HepG2 (cell line): ENCODE data around the gene GPR68. TPM values are rescaled to one million over a fixed set of nuclear protein-coding genes. Genes with fewer than 3 reads are reported as not detected.

Experiments used
- ATAC-seq: fragments of 200-7000 bp; cut with Tn5 transposase; 3 replicates; pipeline ENCODE4 v1.9.1; 2020; ENCODE audit warnings: mild to moderate bottlenecking, moderate library complexity
- BruUV-seq: library from RNA; stranded (reverse); fragments of 400-500 nt; replicated peaks from 2 replicates; lab custom pipeline; 2021; lab: Mats Ljungman, UMichigan
- CTCF ChIA-PET: fragments of 300-600 bp; formaldehyde crosslinking; extraction: SDS; loops from one replicate; lab custom pipeline; 2021; ENCODE audit warnings: low total read pairs, inconsistent platforms, low intra/inter-chr PET ratio; lab: Yijun Ruan, JAX
- POLR2A ChIA-PET: fragments of 350-600 bp; sonication (Branson Sonifier 250); formaldehyde crosslinking; loops from one replicate; lab custom pipeline; 2020; ENCODE audit warnings: antibody characterized with exemption, inconsistent platforms; lab: Yijun Ruan, JAX
- DNase-seq: peaks from one replicate; pipeline ENCODE4 v3.0.0-alpha.2; 2015; ENCODE audit warnings: low spot score
- FAIRE-seq: peaks from 3 replicates; lab custom pipeline; 2011; peaks lifted over from hg19 to GRCh38; lab: Jason Lieb, UNC
- H2AFZ ChIP-seq: one replicate; pipeline ENCODE4 v1.6.1; 2011; ENCODE audit warnings: low read length, inconsistent platforms
- H3K27ac ChIP-seq: fragments of 300-600 bp; 3 replicates; pipeline ENCODE4 v1.8.0; 2011; ENCODE audit warnings: mixed run types, mild to moderate bottlenecking, mixed read lengths, low read length, inconsistent platforms; ENCODE audit not compliant: insufficient read depth; ENCODE audit errors: extremely low read length
- H3K27me3 ChIP-seq, 2 experiments: fragments of 200-600 bp in 1 of 2; 2 replicates in 1 of 2; 3 replicates in 1 of 2; pipeline versions ENCODE4 v1.6.0 to v1.8.0; 2011; ENCODE audit warnings: low read length in 2 of 2, mild to moderate bottlenecking in 2 of 2, moderate library complexity in 2 of 2, inconsistent platforms in 1 of 2; ENCODE audit not compliant: insufficient read depth in 2 of 2, control insufficient read depth in 1 of 2
- H3K36me3 ChIP-seq, 2 experiments: fragments of 200-600 bp in 1 of 2; replicated peaks in 1 of 2; 2 replicates in 1 of 2; 3 replicates in 1 of 2; pipeline versions ENCODE4 v1.5.1 to v1.8.0; 2011; ENCODE audit warnings: low read length in 2 of 2, inconsistent platforms in 1 of 2; ENCODE audit not compliant: insufficient read depth in 2 of 2, control insufficient read depth in 1 of 2
- H3K4me1 ChIP-seq: 2 replicates; pipeline ENCODE4 v1.5.1; 2012; ENCODE audit warnings: low read length, inconsistent platforms; ENCODE audit not compliant: insufficient read depth
- H3K4me2 ChIP-seq: 2 replicates; pipeline ENCODE4 v1.6.0; 2011; ENCODE audit warnings: low read depth, low read length, inconsistent platforms
- H3K4me3 ChIP-seq, 3 experiments: fragments of 200-600 bp in 1 of 3; sonication (generic), shearing (Covaris generic) in 1 of 3; replicated peaks in 1 of 3; 2 replicates each; pipeline ENCODE4 v1.5.1; 2011 to 2016; ENCODE audit warnings: low read length in 3 of 3, inconsistent platforms in 2 of 3, low read depth in 2 of 3, mild to moderate bottlenecking in 2 of 3, control low read depth in 1 of 3, mixed read lengths in 1 of 3; ENCODE audit not compliant: insufficient read depth in 1 of 3
- H3K79me2 ChIP-seq: one replicate; pipeline ENCODE4 v1.6.1; 2011; ENCODE audit warnings: low read length, inconsistent platforms; ENCODE audit not compliant: insufficient read depth
- H3K9ac ChIP-seq: 2 replicates; pipeline ENCODE4 v1.6.0; 2011; ENCODE audit warnings: mild to moderate bottlenecking, low read depth, low read length, inconsistent platforms; ENCODE audit not compliant: insufficient read depth
- H3K9me3 ChIP-seq: 2 replicates; pipeline ENCODE4 v1.5.1; 2012; ENCODE audit warnings: mild to moderate bottlenecking, low read length
- H4K20me1 ChIP-seq: 2 replicates; pipeline ENCODE4 v1.6.0; 2011; ENCODE audit warnings: inconsistent platforms, mild to moderate bottlenecking, low read length, moderate library complexity; ENCODE audit not compliant: insufficient read depth
- ARNTL ChIP-seq: sonication (generic); formaldehyde crosslinking; IDR thresholded peaks from 2 replicates; pipeline ENCODE4 v1.4.0; 2020; ENCODE audit warnings: mild to moderate bottlenecking, missing genetic modification reagents
- CEBPB ChIP-seq: IDR thresholded peaks from 2 replicates; pipeline ENCODE4 v1.6.1; 2011; ENCODE audit warnings: low read depth, low read length, improper control_type of control experiment, borderline replicate concordance
- HOXD1 ChIP-seq: sonication (generic); formaldehyde crosslinking; IDR thresholded peaks from 2 replicates; pipeline ENCODE4 v1.5.0; 2020; ENCODE audit warnings: missing genetic modification reagents
- NFE2L1 ChIP-seq: sonication (generic); formaldehyde crosslinking; IDR thresholded peaks from 2 replicates; pipeline ENCODE4 v1.4.0; 2020; ENCODE audit warnings: missing genetic modification reagents, mild to moderate bottlenecking, borderline replicate concordance
- PRPF4 ChIP-seq: fragments of 200-400 bp; formaldehyde crosslinking; IDR thresholded peaks from 2 replicates; pipeline ENCODE4 v1.6.1; 2016; ENCODE audit warnings: low read length, low read depth; ENCODE audit not compliant: poor library complexity, severe bottlenecking
- REPIN1 ChIP-seq: sonication (generic); formaldehyde crosslinking; IDR thresholded peaks from 2 replicates; pipeline ENCODE4 v1.8.0; 2022; ENCODE audit warnings: missing genetic modification reagents, low read depth, mild to moderate bottlenecking, borderline replicate concordance
- RFX5 ChIP-seq: IDR thresholded peaks from 2 replicates; pipeline ENCODE4 v1.6.1; 2011; ENCODE audit warnings: low read depth, low read length, improper control_type of control experiment
- SCMH1 ChIP-seq: sonication (generic); formaldehyde crosslinking; IDR thresholded peaks from 2 replicates; pipeline ENCODE4 v1.9.0; 2021; ENCODE audit warnings: missing genetic modification reagents, mild to moderate bottlenecking, borderline replicate concordance
- SIX1 ChIP-seq: sonication (generic); formaldehyde crosslinking; IDR thresholded peaks from 2 replicates; pipeline ENCODE4 v1.4.0; 2020; ENCODE audit warnings: missing genetic modification reagents, borderline replicate concordance
- SP140L ChIP-seq: sonication (generic); formaldehyde crosslinking; IDR thresholded peaks from 2 replicates; pipeline ENCODE4 v1.4.0; 2020; ENCODE audit warnings: missing genetic modification reagents, borderline replicate concordance
- ZBTB3 ChIP-seq: sonication (generic); formaldehyde crosslinking; IDR thresholded peaks from 2 replicates; pipeline ENCODE4 v1.4.0; 2020; ENCODE audit warnings: low read depth, mild to moderate bottlenecking, moderate library complexity, missing genetic modification reagents, borderline replicate concordance
- ZBTB7B ChIP-seq: sonication (generic); formaldehyde crosslinking; IDR thresholded peaks from 2 replicates; pipeline ENCODE4 v1.4.0; 2020; ENCODE audit warnings: missing genetic modification reagents
- ZNF10 ChIP-seq: sonication (generic); formaldehyde crosslinking; IDR thresholded peaks from 2 replicates; pipeline ENCODE4 v1.4.0; 2020; ENCODE audit warnings: mild to moderate bottlenecking, low read depth, missing genetic modification reagents, borderline replicate concordance
- ZNF367 ChIP-seq: sonication (generic); formaldehyde crosslinking; IDR thresholded peaks from 2 replicates; pipeline ENCODE4 v1.4.0; 2020; ENCODE audit warnings: missing genetic modification reagents, borderline replicate concordance
- ZNF605 ChIP-seq: sonication (generic); formaldehyde crosslinking; IDR thresholded peaks from 2 replicates; pipeline ENCODE4 v1.8.0; 2022; ENCODE audit warnings: mild to moderate bottlenecking, missing genetic modification reagents
- ZNF775 ChIP-seq: sonication (generic); formaldehyde crosslinking; IDR thresholded peaks from 2 replicates; pipeline ENCODE4 v1.4.0; 2020; ENCODE audit warnings: missing genetic modification reagents, mild to moderate bottlenecking, moderate library complexity, borderline replicate concordance
- WGBS: methylation state at CpG from one replicate; pipeline ENCODE4 v1.1.6; 2017; ENCODE audit warnings: low lambda C conversion rate; 5-methylcytosine and 5-hydroxymethylcytosine counted together
- in situ Hi-C: cut with HindIII; loops from 2 replicates; pipeline ENCODE4 v1.10.0; 2017; ENCODE audit warnings: low pct_unique_long_range_greater_than_20kb; ENCODE audit not compliant: extremely low pct_ligation_motif_present
- intact Hi-C: fragments of 100-400 bp; cut with micrococcal nuclease; formaldehyde crosslinking; loops from one replicate; pipeline ENCODE4 v1.10.0; 2022; ENCODE audit not compliant: unreplicated experiment
- polyA plus RNA-seq, 8 experiments: library from polyadenylated mRNA; depleted of rRNA in 3 of 8; stranded (reverse) in 7 of 8; unstranded in 1 of 8; fragments of >200 nt; fragmentation: Illumina TruSeq in 4 of 8; extraction: Trizol in 4 of 8; gene quantifications; 2 replicates each; pipeline versions ENCODE4 v1.2.1 to v1.2.3, GENCODE V29; 2011 to 2016; ENCODE audit warnings: low read depth in 4 of 8, missing spikeins in 1 of 8, mixed read lengths in 1 of 8; ENCODE audit not compliant: insufficient read depth in 1 of 8
- total RNA-seq, 5 experiments: library from RNA; depleted of rRNA; stranded (reverse); fragments of >200 nt; fragmentation: Illumina TruSeq; extraction: Trizol; gene quantifications; 2 replicates each; pipeline ENCODE4 v1.2.3, GENCODE V29; 2016; ENCODE audit warnings: low read depth in 1 of 5
- TF ChIP-seq, protein P1 (sequence below): sonication (generic); formaldehyde crosslinking; IDR thresholded peaks from 2 replicates; pipeline ENCODE4 v1.4.0; 2020; ENCODE audit warnings: mild to moderate bottlenecking, missing genetic modification reagents
- TF ChIP-seq, protein P2 (sequence below): IDR thresholded peaks from 2 replicates; pipeline ENCODE4 v1.6.1; 2016
- TF ChIP-seq, protein P3 (sequence below): sonication (generic); formaldehyde crosslinking; IDR thresholded peaks from 2 replicates; pipeline ENCODE4 v1.5.0; 2020; ENCODE audit warnings: mild to moderate bottlenecking, missing genetic modification reagents, borderline replicate concordance

The GPR68 gene
- total and polyA plus RNA-seq, 2 of the 13 experiments (the other 11 are each of a cell fraction or from before 2014, with no cell fraction given), result not detected

DNA sequence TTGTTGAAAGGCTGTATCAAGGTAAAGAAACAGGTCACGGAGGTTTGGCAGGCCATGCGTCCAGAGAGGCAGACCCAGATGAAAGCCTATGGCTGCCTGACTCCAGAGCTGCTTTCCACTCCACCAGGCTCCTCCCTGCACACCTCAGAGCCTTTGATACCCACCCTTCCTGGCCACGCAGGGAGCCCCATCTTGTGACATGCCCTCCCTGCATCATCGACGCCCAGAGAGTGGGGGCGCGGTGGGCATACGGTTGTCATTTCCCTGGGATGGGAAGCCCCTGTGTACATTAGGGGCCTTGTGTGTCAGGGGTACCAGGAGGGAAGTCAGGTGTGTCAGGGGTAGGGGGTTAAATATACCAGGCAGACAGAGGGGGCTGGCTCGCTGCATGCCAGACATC, 30.3 kb upstream of the GPR68 start:
- FAIRE-seq, result no peak

More for the DNA sequence above, 30.3 kb upstream of the GPR68 start:
- H3K79me2 ChIP-seq, result no peaks in the 10 kb centered on the region
- BruUV-seq, result no TSS peak
- CTCF ChIA-PET, result no interaction called here
- H3K27me3 ChIP-seq, result no peaks in the 10 kb centered on the region
- H3K9me3 ChIP-seq, result no peaks in the 10 kb centered on the region
- in situ Hi-C loops, result no loop called here
- no peak overlapping the region for H2AFZ ChIP-seq
- TF ChIP-seq ARNTL (CRISPR knock-in tag), result no peak
- TF ChIP-seq, protein P1, sequence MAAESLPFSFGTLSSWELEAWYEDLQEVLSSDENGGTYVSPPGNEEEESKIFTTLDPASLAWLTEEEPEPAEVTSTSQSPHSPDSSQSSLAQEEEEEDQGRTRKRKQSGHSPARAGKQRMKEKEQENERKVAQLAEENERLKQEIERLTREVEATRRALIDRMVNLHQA (CRISPR knock-in tag), result no peak
- no peak for TF ChIP-seq ZBTB3 (CRISPR knock-in tag)
- TF ChIP-seq ZNF775, result no peak
- no peak for TF ChIP-seq SIX1 (CRISPR knock-in tag)
- TF ChIP-seq PRPF4, result no peak
- no peak for TF ChIP-seq ZNF605
- TF ChIP-seq NFE2L1 (CRISPR knock-in tag), result no peak
- TF ChIP-seq, protein P2, sequence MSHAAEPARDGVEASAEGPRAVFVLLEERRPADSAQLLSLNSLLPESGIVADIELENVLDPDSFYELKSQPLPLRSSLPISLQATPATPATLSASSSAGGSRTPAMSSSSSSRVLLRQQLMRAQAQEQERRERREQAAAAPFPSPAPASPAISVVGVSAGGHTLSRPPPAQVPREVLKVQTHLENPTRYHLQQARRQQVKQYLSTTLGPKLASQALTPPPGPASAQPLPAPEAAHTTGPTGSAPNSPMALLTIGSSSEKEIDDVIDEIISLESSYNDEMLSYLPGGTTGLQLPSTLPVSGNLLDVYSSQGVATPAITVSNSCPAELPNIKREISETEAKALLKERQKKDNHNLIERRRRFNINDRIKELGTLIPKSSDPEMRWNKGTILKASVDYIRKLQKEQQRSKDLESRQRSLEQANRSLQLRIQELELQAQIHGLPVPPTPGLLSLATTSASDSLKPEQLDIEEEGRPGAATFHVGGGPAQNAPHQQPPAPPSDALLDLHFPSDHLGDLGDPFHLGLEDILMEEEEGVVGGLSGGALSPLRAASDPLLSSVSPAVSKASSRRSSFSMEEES (CRISPR knock-in tag), result no peak
- no peak for TF ChIP-seq ZNF10 (CRISPR knock-in tag)
- no peak for TF ChIP-seq ZBTB7B
- no peak for TF ChIP-seq SCMH1 (CRISPR knock-in tag)
- no peak for TF ChIP-seq RFX5
- no peak for TF ChIP-seq REPIN1 (CRISPR knock-in tag)
- no peak for TF ChIP-seq CEBPB
- TF ChIP-seq SP140L, result no peak
- TF ChIP-seq, protein P3, sequence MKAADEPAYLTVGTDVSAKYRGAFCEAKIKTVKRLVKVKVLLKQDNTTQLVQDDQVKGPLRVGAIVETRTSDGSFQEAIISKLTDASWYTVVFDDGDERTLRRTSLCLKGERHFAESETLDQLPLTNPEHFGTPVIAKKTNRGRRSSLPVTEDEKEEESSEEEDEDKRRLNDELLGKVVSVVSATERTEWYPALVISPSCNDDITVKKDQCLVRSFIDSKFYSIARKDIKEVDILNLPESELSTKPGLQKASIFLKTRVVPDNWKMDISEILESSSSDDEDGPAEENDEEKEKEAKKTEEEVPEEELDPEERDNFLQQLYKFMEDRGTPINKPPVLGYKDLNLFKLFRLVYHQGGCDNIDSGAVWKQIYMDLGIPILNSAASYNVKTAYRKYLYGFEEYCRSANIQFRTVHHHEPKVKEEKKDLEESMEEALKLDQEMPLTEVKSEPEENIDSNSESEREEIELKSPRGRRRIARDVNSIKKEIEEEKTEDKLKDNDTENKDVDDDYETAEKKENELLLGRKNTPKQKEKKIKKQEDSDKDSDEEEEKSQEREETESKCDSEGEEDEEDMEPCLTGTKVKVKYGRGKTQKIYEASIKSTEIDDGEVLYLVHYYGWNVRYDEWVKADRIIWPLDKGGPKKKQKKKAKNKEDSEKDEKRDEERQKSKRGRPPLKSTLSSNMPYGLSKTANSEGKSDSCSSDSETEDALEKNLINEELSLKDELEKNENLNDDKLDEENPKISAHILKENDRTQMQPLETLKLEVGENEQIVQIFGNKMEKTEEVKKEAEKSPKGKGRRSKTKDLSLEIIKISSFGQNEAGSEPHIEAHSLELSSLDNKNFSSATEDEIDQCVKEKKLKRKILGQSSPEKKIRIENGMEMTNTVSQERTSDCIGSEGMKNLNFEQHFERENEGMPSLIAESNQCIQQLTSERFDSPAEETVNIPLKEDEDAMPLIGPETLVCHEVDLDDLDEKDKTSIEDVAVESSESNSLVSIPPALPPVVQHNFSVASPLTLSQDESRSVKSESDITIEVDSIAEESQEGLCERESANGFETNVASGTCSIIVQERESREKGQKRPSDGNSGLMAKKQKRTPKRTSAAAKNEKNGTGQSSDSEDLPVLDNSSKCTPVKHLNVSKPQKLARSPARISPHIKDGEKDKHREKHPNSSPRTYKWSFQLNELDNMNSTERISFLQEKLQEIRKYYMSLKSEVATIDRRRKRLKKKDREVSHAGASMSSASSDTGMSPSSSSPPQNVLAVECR (CRISPR knock-in tag), result no peak
- no peak for TF ChIP-seq ZNF367
- TF ChIP-seq HOXD1 (CRISPR knock-in tag), result no peak
- no peaks in the 10 kb centered on the region for H4K20me1 ChIP-seq
- no peak overlapping the region for H3K4me2 ChIP-seq
- DNase-seq (no peak), ATAC-seq (no peak)
- no peak overlapping the region for H3K4me3 ChIP-seq
- no peak overlapping the region for H3K27ac ChIP-seq
- H3K36me3 ChIP-seq, result peaks cover 7 to 31% of the 10 kb centered on the region in 2 experiments; a peak in 4 of 5 replicates
- H3K9ac ChIP-seq, result no peak overlapping the region
- peaks cover 6% of the 10 kb centered on the region; the same call in 1 of the 2 replicates for H3K4me1 ChIP-seq
- POLR2A ChIA-PET, result no interaction called here
- intact Hi-C loops, result no loop called here
- 98% methylated on average over 6 of the region's 9 CpGs for WGBS
